Inflammatory macrophage treated with lipopolysaccharide for 4 hours (primary cell): ENCODE data around the gene OGFRL1.

Experiments used
- DNase-seq: peaks from one replicate; pipeline ENCODE4 v3.0.0-alpha.2; 2020

OGFRL1 gene

DNA sequence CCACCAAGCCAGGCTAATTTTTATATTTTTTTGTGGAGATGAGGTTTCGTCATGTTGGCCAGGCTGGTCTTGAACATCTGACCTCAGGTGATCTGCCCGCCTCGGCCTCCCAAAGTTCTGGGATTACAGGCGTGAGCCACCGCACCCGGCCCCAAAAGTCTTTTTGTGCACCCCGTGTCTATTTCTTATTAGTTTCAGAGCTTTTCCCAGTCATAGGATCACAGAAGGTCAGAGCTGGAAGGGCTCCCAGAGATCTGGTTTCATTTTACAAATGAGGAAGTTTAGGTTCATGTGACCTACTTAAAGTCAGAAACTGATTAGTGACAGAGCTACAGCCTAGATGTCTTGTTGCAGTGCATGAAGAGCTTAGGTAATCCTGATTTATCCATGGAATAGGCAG lies 1.6 kb upstream of the OGFRL1 start:
- peak; percentile 91 for DNase-seq

DNA sequence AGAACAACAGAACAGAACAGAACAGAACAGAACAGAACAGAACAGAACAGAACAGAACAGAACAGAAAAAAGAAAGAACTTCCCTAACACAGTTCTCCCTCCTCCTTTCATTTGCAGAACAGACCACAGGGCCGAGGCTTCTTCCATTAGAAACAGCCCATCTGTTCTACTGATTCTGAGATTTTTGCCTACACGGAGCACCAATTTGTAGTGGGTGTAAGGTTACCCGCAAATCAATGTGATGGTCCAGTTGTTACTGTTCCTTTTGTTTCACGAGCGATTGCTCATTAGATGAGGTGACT lies 734 bp upstream of the OGFRL1 start:
- DNase-seq = no peak

DNA sequence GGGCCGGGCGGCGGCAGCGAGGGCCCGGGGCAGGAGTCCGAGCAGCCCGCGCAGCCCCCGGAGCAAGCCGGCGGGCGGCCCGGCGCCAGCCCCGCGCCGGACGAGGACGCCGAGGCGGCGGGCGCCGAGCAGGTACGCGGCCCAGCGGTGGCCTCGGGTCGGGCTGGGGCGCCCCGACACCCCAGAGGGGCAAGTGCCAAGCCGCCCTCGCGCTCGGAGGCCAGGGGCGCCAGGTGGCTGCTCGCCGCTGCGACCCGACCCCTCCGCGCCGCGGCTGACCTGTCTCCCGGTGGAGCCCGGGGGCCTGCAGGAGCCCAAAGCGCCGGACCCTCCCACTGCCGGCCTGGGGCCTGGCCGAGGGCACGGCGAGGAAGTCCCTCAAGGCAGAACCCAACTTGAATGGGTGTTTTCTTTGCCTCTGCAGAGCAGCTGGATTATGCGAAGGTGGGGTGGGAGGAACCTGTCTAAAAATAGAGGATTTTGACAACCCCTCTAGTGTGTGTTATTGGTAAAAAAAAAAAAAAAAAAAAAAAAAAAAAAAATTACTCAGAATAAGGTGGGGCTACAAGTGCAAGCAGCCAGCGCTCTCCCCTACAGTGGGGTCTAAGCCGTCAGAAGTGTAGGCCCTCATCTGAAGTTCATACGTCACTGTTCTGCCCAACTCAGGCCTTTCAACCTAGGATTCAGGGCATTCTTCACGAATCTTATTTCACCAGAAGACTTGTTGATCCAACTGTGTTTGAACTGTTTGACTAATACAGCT lies 609 bp downstream of the OGFRL1 start:
- DNase-seq = peak; percentile 54

DNA sequence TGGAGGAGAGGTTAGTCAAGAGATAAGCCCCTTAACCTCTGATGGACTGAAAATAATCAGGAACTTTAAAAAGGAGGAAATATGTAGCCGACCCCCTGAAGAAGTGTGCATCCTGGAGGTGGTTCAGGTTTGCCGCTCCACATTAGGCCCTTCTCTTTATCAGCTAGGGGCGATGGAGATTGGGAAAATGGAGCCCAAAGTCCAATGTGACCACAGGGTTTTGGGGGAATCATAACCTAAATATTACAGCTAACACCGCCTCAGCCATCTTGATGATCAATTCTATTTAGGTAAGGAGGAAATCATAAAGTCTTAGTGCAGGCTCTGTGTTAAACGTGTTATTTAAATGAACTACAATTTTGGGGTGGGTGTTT lies 1.2 kb downstream of the OGFRL1 start:
- DNase-seq = no peak

DNA sequence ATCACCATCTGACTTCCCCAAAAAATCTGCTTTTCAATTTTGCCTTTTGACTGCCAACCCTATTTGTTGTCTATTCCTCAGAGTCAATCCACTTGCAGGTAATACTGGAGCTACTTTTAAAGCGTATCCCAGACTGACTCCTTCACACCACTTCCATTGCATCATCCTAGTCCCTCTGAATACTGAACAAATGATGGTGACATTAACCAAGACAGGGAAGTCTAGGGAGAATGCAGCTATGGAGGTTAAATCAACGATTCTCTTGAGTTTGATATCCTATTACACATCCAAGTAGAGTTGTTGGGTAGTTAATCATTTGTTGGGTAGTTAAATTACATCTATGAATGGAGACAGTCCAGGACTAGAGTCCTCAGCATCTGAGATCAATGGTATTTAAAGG lies 2.0 kb downstream of the OGFRL1 start:
- no peak for DNase-seq

DNA sequence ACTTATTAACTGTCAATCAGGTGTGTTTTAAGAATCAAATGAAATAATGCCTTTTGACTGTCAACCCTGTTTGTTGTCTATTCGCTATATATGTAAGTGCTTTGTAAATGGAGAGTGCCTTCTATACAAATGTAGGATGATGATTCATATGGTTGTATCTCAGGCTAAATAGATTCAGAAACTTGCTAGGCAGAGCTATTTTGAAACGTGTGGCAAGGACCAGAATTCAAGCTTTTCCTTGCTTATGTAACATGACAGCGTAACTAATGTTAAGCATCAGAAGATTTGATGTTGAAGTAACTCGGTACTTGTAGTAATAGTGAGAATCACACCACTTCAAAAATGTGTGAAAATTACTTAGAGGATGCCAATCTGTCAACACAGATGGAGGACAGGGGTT lies 3.4 kb downstream of the OGFRL1 start:
- peak; percentile 71 for DNase-seq

DNA sequence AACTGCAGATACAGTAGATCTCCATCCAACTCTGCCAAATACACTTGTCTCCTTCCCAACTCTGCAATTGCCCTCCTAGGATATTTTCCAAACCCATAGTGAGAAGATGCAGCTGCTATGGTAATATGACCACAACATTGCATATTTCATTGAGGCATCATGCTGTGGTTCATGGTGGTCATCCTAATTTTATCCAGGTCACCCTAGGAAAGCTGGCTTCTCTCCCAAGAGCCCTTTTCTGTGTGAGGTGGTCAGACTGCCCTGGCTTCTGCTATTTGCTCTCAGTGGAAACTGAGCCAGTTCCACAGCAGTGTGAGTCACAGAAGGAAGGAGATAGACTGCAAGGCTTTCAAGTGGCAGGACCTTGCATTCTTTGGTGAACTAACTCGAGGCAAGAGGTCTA lies 5.5 kb downstream of the OGFRL1 start:
- DNase-seq = no peak

DNA sequence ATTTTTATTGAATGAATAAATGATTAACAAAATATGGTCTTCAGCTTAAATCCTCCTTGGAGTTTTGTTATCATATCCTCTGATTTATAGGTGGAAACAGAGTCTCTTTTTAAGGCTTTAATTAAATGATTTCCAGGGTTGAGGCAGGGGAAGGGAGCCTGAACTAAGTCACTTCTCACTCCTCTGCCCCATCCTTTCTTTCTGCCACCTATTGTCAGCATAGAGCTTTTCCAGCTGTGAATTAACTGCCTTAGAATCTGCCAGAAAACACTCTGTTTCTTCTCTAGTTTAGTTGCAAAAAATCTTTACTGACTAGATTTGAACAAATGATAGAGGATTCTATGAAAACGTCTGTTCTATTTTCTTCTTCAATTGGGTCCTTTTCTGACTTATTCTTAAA lies 9.8 kb downstream of the OGFRL1 start:
- DNase-seq = no peak

DNA sequence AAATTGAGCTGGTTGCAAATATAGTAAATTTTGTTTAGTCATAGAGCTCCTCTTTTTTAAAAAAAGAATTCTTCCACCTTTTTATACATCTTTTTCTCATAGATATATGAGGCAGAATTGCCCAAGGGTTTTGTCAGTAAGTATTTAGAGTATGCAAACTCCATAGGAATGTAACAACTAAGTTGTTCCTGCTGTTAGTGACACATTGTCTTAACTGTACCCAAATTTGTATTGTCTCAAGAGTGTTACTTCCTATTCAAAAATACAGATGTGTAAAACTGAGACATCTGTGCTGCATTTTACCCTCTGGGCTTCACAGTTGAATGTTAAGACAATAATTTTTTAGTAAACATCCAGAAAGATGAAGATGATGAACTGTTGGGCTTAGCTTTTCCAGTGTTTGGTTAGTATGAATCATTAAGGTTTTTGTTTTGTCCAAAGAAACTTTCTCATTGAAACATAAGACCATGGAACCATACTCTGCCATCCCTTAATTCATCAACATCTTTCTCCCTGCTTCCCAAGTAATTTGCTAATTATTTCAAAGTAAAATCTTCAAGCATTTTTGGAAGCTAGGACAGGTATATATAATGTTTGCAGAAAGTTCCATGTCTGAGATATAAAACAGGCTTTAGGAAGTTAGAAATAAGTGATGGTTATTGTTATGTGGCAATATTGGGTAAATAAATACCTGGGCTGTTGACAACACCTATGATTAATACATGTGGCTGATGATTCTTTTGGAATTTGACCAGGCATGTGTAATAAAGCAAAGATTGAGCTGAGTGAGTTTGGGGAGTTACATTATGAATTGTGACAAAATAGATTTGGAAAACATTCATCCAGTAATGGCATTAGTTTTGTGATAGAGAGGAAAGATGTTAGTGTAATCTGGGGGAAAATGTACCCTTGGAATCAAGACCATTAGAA lies 11.2 kb downstream of the OGFRL1 start:
- no peak for DNase-seq

DNA sequence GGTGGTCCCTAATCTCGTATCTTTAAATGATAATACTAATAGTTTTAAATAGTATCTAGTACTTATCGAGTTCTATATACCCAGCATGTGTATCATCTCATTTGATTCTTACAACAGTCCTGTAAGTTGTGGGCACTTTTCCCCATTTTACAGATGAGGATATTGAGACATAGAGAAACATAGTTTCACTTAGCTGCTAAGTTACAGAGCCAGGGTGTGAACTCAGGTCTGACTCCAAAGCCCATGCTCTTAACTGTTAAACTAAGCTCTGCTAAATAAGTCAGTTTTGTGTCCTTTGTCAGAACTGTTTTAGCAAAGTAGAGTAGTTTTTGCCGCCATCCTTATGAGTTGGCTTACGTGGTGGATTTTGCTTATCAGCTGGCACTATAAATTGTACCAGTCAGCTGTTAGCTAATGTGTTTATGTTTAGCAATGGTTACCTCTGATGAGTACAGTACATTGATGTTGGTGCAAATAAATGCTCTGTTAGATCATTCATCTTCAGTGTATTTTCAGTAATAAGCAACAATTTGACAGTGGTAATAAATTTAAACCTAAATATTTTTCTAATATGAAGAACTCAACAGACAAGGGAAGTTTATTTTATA lies 12.1 kb downstream of the OGFRL1 start:
- DNase-seq = no peak

DNA sequence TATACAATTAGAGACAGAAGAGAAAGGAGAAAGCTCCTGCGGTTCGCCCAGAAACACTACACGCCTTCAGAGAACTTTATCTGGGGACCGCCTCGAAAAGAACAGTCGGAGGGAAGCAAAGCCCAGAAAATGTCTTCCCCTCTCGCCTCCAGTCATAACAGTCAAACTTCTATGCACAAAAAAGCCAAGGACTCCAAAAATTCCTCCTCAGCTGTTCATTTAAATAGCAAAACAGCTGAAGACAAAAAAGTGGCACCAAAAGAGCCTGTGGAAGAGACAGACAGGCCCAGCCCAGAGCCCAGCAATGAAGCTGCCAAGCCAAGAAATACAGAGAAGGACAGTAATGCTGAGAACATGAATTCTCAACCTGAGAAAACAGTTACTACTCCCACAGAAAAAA lies 12.9 kb downstream of the OGFRL1 start:
- no peak for DNase-seq

DNA sequence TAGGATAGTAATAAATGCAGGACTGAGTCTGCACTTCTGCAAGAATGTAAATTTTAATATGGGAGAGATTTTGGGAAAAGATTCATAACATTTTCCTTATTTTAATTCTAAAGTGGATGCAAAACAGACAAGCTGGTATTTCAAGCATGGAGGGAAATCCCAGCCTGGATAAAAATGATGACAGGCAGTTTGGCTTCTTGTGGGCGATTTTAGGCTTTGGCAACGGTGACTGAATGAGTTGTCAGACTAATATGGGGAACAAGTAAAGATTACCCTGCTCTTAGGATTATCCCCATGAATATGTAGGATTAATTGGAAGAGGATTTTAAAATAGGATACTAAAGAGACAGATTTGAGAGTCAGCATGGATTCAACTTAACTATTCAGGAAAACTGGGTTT lies 21.0 kb downstream of the OGFRL1 start:
- peak; percentile 62 for DNase-seq

DNA sequence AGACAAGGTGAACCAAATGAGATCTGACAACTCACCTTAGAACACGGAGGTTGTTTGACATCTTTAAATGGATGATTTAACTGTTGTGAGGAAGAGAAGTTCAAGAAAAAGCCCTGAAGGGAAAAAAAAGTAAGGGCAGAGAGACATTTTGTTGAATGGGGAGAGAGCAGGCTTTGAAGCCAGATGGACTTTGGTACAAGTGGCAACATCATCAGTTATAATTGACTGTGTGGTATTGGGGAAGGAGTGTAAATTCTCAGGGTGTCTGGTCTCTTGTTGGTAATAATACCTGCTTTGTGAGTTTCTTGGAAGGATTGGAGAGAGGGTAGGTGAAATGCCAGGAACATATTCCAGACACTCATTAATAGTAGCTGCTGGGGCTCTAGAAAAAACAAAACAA lies 21.6 kb downstream of the OGFRL1 start:
- no peak for DNase-seq

DNA sequence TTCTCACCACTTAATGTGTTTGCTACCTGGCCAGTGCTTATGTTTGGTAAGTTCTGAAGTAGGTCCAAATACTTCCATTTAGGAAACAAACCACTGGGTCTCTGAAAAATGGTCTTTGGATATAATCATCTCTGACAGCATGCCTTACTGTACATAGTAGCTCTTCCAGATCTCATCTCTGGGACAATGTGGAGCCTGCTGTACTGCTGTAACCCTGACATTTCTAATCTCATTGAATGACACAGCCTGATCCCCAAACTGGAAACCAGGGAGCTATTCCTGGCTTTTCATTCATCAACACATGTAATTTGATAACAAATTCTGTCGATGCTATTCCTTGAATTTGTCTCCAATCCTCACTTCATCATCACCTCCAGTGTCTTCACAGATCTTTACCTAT lies 23.5 kb downstream of the OGFRL1 start:
- DNase-seq = no peak

DNA sequence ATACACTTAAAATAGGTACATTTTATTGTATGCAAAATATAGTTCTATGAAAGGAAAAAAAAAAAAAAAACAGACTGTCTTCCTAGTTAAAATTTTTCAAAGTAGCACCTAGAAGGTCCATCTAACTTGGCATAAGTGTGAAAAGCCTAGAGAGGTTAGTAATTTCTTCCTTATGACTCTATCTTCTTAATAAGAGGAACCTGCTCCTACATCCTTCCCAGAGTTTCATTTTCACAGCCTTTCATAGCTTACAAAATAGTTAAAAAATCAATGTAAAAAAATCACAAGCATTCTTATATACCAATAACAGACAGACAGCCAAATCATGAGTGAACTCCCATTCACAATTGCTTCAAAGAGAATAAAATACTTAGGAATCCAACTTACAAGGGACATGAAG lies 28.8 kb downstream of the OGFRL1 start:
- DNase-seq = peak; percentile 63

DNA sequence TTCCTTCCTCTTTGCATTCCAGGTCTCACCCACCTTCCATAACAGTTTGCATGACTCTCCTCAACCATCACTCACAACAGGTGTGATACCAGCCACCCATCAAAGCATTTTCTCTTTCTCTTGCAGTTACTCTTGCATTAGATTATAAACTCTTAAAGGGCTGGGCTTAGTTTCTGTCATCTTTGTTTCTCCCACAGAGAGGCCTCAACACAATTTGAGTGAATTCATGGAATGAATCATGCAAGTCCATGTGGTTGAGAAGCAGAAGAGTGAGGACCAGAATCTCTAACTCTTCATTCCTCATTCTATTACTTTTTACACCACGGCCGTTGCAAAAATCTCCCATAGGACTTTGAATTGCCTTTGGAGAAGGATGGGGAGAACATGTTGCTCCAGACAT lies 31.4 kb downstream of the OGFRL1 start:
- no peak for DNase-seq

DNA sequence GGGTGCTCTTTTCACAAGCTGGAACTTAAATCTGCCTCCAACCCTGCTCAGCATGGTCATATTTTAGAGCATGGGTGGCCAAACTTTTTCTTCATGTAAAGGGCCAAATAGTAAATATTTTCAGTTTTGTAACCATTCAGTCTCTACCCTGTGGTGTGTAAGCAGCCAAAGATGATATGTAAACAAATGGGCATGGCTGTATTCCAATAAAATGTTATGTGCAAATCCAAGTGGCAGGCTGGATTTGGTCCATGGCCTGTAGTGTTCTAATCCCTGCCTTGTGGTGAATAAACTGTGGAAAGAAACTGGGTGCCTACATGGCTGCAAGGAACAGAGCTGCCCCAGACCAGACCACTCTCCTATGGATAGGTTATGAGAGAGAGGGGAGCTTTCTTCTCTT lies 32.7 kb downstream of the OGFRL1 start:
- DNase-seq = no peak

DNA sequence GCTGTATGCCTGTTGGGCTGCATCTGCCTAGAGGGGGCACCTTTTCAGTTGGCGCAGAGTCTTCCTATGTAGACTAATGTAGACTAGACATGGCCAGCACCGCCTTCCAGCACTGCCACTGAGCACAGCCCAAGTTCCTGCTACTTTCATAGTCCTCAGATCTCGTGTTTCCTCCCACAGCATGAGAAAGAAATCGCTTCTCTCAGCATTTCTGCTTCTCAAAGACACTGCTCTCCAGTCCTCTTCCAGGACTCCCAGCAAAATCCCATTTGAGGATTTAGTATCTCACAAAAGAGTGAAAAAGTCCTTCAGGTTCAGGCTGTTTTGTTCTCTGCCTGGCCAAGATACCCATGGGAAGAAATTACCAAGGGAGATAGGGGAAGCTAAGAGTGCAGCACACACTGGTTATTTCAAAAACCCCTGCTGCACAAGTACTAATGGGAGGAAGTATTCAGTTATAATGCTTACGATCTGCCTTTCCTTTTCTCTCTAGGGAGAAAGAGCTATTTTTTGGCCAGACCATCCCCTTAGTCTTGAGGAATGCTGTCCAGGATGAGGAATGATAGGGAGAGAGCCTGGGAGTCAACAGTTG lies 35.7 kb downstream of the OGFRL1 start:
- peak; percentile 58 for DNase-seq

DNA sequence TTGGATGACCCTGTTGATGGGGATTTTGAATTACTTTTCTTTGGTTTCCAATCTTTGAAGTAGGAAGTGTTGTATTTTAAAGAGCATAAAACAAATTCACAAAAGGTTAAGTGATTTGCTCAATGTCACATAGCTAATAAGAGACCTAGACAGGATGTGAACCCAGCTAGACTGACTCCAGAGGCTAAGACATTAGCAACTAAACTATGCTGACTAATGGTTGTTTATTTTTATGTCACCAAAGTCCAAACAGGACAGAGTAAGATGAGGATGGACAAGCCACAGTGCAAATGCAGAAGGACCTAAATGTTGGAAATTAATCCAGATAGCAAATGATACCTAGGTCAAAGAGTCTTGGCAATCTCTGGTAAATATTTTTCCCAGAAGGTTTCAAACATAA lies 38.0 kb downstream of the OGFRL1 start:
- DNase-seq = no peak

DNA sequence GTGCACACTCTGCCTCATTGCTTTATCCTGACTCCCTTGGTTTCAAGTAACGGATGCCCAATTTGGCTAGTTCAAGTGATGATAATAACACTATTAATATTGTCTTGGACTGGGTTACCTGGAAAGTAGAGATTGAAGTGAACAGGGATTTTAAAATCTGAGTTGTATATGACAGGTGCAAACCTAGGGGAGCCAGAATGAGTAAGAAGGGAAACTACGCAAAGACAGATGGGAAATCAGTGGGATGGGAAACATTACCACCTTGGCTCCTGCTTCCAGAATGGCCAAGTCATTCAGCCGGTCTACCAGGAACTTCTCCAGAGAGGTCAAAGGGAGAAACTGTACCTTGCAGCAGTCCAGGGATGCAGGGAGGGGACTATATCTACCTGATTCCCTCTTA lies 41.9 kb downstream of the OGFRL1 start:
- no peak for DNase-seq

DNA sequence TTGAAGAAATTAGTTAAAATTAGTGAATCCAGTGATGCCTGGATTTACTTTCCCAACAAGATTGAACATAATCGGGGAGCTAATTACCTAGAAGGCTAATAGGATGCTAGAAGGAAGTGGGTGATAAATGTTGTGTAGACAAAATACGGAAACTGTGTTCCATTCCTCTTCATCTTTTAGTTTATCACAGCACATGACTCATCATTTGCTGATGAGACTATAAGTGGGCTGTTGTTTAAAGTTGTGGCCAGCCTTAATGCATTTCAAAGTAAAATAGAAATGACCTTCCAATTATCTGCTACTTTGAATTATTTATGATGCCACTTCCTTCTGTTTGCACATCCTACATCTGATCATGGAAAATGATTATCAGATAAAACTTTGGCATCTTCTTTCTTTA lies 43.4 kb downstream of the OGFRL1 start:
- DNase-seq = peak; percentile 49

DNA sequence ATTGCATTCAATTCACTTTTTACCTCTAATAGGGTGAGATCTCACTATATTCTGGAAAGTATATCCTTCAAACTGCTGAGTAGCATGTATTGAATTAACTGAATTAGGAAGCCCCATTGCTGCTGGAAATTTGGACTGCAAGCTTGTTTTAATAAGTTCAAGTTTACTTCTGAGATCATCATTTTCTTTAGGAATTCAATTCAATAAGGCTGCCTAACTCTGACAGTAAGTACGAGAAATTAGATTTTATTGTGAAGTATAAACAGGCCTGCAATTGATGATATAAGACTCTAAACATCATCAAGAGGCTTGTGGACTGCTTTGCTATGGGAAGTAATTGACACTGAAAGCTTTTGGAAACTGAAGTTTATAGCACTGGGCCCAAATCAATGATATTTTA lies 44.4 kb downstream of the OGFRL1 start:
- DNase-seq = no peak

DNA sequence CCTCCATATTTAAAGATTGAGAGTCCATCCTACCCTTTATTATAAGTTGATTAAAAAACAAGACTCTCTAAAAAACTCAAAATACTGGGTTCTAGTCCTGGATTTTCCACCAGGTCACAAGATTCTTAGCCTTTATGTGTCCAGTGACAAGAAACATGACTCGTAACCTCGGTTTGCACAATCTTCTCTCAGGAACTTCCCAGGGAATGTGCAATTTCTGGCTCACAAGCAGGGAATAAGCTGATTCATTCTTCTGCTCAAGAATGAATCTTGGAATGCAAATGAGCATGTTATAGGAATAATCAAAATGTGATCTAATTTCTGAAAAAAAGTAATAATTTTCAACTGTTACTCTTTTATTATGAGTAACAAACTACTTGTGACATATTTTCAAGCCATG lies 45.1 kb downstream of the OGFRL1 start:
- DNase-seq = peak; percentile 94

DNA sequence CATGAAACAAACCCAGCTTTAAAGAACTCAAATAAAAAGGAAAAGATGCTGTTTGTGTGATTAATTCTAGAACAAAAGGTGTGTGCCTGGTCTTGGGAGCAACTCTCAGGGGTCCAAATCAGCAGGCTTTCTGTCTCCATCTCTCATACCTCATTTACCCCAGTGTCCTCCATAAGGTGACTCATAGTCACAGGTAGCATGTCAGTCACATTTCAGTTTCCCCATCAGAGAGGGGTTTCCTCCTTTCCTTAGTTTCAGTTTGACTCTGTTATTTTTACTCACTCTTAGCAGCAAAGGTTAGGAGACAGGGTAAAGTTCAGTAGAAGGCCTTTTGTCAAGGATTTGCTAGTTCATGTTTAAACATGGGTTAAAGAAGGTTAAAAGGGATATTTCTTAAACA lies 46.2 kb downstream of the OGFRL1 start:
- DNase-seq = peak; percentile 89
